ENCODE results near the gene ERCC3.
"Not testable (repeated sequence)": the region's sequence is repeated elsewhere in the genome, so short reads cannot be mapped to it uniquely, and the experiment has no call there.

ERCC3 gene

GRCh38 chr2:127226132-127226519 is 67.8 kb downstream of the ERCC3 start:
- TF ChIP-seq, protein P1, sequence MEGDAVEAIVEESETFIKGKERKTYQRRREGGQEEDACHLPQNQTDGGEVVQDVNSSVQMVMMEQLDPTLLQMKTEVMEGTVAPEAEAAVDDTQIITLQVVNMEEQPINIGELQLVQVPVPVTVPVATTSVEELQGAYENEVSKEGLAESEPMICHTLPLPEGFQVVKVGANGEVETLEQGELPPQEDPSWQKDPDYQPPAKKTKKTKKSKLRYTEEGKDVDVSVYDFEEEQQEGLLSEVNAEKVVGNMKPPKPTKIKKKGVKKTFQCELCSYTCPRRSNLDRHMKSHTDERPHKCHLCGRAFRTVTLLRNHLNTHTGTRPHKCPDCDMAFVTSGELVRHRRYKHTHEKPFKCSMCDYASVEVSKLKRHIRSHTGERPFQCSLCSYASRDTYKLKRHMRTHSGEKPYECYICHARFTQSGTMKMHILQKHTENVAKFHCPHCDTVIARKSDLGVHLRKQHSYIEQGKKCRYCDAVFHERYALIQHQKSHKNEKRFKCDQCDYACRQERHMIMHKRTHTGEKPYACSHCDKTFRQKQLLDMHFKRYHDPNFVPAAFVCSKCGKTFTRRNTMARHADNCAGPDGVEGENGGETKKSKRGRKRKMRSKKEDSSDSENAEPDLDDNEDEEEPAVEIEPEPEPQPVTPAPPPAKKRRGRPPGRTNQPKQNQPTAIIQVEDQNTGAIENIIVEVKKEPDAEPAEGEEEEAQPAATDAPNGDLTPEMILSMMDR (IDR thresholded peaks at IDR 0.05; ENCODE audit: control extremely low read depth, extremely low read depth, low read depth, missing control alignments), result no peak
- POLR2A ChIA-PET, result no interaction called here

DNA sequence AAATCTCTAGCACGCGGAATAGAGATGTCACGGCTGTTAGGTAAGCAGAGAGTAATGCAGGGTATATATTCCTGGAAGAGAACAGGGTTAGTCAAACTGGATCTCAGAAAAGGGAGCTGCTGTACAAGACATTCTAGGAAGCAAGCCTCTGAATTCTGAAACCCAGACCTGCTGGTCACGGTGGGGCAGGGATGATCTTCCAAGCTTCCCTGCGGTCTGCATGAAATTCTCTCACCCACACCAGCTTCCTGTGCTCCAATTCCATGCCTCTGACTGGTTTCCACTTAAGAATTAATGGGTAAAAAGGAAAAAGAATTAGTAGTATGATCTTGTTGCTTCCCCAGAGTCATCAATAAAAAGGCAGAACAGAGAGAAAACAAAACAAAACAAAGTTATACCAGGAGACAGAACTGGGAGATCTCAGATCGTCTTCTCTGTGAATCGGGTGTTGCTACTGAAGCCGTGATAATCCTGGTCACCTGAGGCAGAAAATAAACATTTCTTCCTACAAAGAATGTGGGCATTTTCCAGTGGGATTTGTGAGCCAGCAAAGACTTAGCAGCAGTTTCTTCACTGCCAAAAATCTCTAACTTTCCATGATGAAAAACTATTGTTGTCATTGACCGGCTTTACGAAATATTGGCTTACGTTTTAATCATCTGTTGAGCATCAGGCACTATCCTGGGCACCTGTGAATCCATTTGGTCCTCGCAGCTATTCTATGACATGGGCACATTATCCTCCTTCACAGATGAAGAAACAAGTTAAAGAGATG is 68.6 kb downstream of the ERCC3 start:
- CTCF ChIA-PET, result no interaction called here
- TF ChIP-seq, protein P1 (IDR thresholded peaks at IDR 0.05; ENCODE audit: control extremely low read depth, extremely low read depth, low read depth, missing control alignments), result no peak
- no peak for DNase-seq (ENCODE audit: extremely low spot score)
- POLR2A ChIA-PET, result no interaction called here

More at GRCh38 chr2:127226132-127226519, 67.8 kb downstream of the ERCC3 start:
- CTCF ChIA-PET, result no interaction called here
- DNase-seq (ENCODE audit: extremely low spot score), result no peak

- POLR2A ChIA-PET; CTCF ChIA-PET; DNase-seq (ENCODE audit: extremely low spot score): not testable (repeated sequence)
Observed at GRCh38 chr2:127224135-127224534, 69.8 kb downstream of the ERCC3 start.

- no peak for DNase-seq (ENCODE audit: extremely low spot score)
- POLR2A ChIA-PET, result no interaction called here
Observed at GRCh38 chr2:127220768-127221527, 73.0 kb downstream of the ERCC3 start.

GRCh38 chr2:127220102-127220767 is 73.7 kb downstream of the ERCC3 start, which contains the start of gene CYP27C1:
CYP27C1 (minus strand) TSS chr2:127220299; CDS start chr2:127220270, 29 bp downstream.
- POLR2A ChIA-PET, result no interaction called here
- CTCF ChIA-PET, result no interaction called here
- TF ChIP-seq, protein P1 (IDR thresholded peaks at IDR 0.05; ENCODE audit: control extremely low read depth, extremely low read depth, low read depth, missing control alignments), result no peak

More at GRCh38 chr2:127220768-127221527, 73.0 kb downstream of the ERCC3 start:
- TF ChIP-seq, protein P1 (IDR thresholded peaks at IDR 0.05; ENCODE audit: control extremely low read depth, extremely low read depth, low read depth, missing control alignments), result no peak
- CTCF ChIA-PET, result no interaction called here

GRCh38 chr2:127219171-127220070 is 74.5 kb downstream of the ERCC3 start:
- TF ChIP-seq, protein P1 (IDR thresholded peaks at IDR 0.05; ENCODE audit: control extremely low read depth, extremely low read depth, low read depth, missing control alignments), result no peak
- DNase-seq (ENCODE audit: extremely low spot score), result no peak
- CTCF ChIA-PET, result no interaction called here
- POLR2A ChIA-PET, result no interaction called here

More at GRCh38 chr2:127220102-127220767, 73.7 kb downstream of the ERCC3 start, which contains the start of gene CYP27C1:
- no peak for DNase-seq (ENCODE audit: extremely low spot score)

Data from GM10248 (cell line).